Activated effector memory CD4-positive, alpha-beta T cell treated with Interleukin-2 at 50 U/mL for 16 hours (primary cell): Measurements from ENCODE around the gene MUSTN1.

Source experiments
- DNase-seq: peaks from one replicate; pipeline ENCODE4 v3.0.0-alpha.2; 2020

Gene MUSTN1

DNA sequence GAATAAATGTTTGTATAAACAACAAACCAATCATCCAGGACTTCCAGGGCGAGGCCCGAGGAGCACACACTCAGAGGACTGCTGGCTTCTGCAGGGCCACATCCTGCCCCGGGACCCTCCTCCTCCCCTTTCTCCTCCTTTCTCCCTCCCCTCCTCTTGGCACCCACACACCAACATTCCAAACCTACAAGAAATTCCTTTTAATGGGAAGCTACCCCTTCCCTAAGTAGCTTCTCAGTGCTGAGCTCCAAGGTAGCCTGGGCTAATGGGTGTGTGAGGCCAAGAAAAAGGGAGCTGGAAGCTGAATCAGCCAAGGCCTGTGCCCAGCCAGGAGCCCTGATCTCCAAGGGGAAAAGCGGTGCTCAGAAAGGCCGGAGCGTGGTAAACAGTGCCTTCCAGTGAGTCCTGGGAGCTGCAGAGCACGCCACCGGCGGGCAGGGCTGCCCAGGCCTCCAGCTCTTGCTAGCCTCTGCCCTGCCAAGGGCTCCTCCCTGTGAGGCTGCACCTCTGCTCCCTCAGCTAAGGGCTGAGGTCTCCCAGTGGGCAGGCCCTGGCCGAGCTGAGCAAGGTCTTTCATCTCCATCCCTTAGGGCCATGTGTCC lies 36.3 kb downstream of the MUSTN1 start:
- DNase-seq: no peak

DNA sequence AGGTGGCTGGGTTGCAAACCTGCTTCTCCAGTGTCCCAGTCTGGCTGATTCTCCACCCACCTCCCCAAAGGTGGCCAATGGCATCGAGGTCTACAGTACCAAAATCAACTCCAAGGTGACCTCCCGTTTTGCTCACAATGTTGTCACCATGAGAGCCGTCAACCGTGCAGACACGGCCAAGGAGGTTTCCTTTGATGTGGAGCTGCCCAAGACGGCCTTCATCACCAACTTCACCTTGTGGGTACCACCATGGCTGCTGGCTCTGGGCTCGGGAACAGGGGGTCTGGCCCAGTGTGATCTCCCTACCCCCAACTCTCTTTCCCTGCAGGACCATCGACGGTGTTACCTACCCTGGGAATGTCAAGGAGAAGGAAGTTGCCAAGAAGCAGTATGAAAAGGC lies 38.4 kb downstream of the MUSTN1 start:
- DNase-seq: no peak

DNA sequence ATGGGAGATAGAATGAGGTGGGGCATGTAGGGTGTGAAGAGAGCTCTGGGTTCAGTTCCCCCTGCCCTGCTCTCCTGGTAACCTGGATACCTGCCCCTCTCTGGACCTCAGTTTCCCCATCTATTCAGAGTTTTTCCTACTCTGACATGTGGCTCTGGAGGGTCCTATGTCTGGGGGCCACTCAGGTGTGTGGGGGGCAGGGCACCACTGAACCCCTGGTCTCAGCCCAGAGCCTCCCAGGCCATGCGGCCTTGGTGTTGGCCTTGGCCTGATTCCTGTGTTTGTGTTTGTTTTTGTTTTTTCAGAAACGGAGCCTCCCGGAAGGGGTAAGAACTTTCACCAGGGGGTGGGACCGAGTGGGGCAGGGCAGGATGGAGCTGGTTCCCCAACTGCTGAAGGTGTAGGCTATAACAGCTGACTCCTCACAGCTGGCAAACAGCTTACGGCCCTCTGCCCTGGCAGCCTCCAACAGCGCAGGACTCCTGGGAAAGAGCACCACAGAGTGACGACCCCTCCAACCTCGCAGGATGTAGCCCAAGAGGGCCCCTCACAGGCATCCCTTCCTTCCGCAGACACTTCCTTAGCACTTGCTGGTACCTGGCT lies 39.4 kb downstream of the MUSTN1 start:
- no peak for DNase-seq

DNA sequence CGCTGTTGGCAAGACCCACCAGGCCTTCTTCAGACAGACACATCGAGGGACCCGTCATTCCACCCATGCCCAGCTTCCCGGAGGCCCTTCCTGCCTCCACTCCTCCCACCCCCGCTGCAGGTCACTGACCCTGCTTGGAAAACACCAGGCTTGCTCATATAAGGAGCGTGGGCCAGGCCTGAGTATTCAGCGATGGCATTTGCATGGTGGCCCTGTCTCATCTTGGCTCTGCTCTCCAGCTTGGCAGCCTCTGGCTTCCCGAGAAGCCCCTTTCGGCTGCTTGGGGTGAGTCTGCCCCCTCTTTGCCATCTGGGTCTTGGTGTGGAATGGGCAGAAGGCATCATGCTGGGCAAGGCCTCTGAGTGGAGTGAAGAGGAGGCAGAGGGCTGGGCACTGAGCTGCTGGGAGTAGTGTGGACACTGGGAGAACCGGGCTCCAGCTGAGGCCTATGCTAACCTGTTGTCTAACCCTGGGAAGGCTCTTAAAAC lies 40.2 kb downstream of the MUSTN1 start, which contains the start of gene ITIH3:
Gene ITIH3, plus strand, starts transcription at position 185 of the 488 bp plus-strand sequence. Its CDS starts 8 bp downstream, at position 193.
- no peak for DNase-seq

DNA sequence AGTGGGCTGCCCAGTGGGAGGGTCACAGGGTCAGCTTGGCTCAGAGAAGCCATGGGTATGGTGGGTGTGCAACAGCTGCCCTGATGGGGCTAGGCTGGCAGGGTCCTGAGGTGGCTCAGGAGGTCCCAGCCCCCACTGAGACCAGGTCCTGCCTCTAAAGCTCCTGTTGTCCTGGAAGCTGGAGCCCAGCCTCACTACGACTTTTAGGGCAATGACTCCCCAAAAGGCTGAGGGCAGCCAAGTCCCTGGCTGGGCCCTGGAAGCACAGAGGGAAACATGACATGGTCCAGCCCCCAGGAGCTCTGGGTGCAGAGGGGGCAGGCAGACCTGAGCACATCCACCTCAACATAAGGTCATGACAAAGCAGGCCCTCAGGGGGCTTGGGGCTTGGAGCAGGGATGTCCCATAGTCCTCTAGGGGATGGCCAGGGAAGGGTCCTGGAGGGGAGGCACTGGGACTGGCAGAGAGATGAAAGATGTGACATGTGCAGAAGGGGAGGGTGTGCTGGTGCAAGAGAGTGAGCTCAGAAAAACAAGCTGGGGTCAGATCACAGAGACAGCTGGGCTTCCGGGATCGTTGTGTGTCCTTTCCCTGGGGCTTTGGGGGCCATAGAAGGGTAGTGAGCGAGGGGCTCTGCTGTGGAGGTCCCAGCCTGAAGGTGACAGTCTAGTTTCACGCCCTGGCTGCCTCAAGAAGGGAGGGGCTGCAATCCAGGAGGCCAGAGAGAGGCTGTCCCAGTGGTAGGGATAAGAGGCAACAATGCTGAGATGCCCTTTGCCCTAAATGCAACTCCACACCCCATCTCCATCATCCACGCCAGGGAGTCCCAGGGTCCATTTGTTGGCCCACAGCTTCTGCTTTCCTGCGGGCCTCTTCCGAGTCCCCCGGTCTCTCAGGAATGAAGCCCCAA lies 40.9 kb downstream of the MUSTN1 start:
- DNase-seq: no peak

DNA sequence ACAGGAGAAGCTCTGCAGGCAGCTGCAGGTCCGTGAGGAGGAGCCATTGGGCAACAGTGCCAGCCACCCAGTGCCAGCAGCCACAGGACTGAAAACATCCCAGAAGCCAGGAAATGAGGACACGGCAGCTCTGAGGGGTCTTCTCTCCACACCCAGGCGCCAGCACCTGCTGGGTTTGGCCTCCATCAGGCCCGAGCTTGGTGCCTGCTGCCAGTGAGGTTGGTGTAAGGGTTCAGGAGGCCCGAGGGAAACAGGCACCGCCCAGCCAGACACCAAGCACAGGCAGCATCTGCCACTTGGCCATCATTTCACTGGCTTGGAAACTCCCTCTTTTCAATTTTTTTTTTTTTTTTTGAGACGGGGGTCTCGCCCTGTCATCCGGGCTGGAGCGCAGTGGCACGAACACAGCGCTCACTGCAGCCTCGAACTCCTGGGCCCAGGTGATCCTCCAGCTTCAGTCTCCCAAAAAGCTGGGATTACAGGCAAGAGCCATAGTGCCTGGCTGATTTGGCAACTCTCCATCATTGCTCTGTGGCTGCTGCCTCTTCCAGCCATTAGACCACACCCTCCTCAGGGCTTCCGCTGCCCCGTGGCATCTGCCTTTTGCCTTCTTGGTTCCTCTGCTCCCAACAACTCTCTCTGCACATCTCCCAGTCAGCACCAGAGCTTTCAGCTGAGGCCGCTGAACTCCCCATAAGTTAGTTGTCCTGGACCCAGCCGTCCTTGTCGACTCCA lies 41.7 kb downstream of the MUSTN1 start:
- no peak for DNase-seq

DNA sequence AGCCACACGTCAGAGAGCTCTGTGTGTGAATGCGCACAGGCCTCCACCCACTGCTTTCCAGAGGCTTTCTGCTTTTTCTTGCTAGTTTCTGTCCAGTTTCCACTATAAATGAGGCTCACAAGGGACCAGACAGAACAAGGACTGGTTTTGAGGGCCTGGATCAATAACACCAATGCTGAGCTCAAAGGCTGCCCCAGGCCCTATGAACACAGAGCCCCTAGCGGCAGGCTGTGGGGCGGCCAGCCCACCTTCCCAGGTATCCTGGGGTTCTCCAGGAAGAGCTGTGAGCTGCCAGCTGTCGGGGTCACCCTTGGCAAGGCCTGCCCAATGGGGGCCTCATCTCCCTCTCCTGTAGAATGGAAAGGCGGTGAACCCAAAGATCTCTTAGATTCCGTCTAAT lies 42.4 kb downstream of the MUSTN1 start:
- no peak for DNase-seq

DNA sequence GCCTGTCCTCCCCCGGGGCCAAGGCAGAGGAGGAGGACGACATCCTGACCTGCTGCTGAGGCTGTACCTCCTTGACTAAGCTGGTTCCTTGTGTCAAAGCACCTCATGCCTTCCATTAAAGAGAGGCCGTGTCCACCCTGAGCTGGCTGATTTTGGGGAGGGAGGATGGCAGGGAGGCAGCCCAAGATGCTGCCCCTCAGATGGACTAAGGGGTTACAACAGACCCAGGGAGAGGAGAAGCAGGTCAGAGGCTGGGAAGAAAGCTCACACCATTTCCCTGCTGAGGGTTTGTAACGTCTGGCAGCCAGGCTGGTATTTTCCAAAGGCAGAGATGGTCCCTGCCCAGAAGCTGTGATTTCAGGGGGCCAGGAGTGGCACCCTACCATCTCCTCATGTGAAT lies 42.9 kb downstream of the MUSTN1 start:
- no peak for DNase-seq

DNA sequence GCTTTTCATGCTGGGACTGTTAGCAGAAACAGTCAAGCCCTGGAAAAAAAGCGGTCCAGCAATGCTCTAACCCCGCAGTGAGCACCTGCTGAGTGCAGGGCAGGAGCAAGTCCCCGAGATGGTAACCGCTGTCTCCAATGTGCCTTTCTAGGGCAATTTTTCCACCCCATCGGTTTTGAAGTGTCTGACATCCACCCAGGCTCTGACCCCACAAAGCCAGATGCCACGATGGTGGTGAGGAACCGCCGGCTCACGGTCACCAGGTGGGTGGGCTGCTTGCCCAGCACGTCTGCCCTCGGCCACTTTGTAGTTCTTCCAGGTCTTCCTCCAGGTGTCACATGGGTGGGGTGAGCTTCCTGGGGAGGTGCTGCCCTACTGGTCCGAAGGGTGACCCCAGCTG lies 43.5 kb downstream of the MUSTN1 start:
- DNase-seq: no peak

DNA sequence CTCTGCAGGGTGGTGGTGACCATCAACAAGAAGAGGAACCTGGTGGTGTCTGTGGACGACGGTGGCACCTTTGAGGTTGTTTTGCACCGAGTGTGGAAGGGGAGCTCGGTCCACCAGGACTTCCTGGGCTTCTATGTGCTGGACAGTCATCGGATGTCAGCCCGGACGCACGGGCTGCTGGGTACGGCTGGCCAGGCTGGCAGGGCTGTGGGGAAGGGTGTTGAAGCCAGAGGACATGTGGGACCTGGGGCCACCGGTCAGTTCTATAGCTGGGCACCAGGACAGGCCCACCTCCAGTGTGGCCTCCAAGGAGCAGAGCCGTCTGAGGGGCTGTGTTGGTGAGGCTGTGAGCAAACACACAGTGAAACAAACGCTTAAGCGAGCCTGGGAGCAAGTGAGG lies 44.1 kb downstream of the MUSTN1 start:
- DNase-seq: no peak

DNA sequence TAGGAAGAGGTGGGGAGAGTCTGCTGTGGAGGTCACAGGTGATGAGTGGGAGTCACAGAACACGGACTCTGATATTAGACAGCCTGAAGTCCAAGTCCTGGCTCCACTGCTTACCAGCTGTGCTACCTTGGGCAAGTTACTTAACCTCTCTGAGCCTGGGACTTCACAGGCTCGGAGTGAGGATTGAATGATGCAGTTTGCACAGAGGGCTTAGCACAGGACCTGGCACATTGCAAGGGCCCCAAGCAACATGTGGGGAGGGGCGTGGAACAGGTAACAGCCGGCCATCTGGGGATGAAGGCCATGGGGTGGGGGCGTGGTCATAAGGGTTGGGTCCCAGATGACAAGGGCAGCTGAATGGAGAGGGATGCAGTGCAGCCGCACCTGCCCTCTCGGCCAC lies 44.5 kb downstream of the MUSTN1 start:
- DNase-seq: no peak

DNA sequence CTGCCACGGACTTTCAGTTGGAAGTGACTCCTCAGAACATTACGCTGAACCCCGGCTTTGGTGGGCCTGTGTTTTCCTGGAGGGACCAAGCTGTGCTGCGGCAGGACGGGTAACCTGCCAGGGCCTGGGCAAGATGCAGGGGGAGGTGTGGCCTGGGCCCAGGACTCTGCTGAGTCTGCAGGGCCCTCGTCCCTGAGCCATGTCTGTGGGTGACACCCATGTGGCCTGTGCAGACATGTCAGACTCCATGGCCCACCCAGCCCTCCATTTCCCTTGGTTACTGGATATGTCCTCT lies 45.1 kb downstream of the MUSTN1 start:
- DNase-seq: no peak

DNA sequence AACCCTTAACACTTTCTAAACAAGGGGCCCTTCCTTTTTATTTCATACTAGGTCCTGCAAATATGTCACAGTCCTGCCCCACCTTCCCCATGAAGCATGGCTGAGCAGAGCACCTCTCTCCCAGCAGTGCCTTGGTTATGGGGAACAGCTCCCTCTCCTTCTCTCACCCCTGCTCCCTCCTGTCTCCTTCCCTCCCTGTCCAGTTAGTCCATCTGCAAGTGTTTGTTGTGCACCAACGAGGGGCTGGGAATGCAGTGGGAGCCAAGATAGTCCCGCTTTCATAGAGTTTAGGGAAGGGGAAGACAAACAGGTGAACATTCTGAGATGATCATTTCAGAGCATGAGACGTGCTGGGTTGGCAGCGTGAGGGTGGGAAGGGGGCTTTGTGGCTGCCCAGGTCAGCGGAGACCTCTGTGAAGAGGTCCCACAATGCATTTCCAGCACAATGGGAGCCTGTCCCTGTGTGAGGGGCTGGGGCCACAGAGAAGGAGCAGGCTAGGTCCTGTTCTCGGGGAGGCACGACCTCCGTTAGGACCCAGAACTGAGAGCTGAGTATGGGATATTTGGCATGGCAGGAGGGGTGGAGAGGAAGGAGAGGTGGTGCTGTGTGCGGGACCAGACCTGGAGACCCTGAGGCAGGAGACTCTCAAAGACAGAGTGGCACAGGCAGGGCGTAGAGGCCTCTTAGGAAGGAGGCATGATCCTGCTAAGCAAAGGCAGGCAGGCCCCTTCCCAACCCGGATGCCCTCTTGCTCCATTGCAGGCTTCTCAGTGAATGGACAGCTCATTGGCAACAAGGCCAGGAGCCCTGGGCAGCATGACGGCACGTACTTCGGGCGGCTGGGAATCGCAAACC lies 45.7 kb downstream of the MUSTN1 start:
- no peak for DNase-seq

DNA sequence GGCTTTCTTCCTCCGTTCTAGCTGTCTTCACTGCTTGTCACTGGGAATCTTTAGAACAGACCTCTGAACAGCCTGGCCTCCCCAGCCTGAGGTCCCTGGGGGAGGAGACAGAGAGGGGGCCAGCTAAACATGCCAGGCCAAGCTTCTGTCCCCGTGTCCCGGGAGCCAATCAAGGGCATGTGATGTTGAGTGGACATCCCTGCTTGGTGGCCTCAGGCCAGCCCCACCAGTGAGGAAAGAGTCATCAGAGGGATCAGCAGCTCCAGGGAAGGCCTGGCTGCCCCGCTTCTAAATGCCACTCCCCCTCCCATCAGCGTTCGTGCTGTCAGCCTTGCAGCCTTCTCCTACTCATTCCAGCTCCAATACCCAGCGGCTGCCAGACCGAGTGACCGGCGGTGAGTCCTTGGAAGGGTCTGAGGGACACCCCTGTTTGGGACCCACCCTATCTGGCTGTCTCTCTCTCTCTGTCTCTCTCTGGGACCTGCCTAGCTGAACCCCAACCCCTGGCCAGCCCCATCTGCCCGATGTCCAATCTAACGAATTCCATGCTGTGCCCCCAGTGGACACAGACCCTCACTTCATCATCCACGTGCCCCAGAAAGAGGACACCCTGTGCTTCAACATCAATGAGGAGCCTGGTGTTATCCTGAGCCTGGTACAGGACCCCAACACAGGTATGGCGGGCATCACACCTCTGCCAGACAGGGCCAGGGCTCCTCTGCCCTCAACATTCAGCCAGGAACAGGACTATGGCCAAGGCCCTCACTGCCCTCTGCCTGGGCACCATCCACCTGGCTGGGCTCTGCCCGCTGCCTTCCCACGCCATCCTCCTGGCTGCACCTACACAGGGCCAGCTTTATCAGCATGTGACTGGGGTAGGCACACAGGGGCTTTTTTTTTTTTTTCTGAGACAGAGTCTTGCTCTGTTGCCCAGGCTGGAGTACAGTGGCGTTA lies 46.9 kb downstream of the MUSTN1 start:
- DNase-seq: no peak

DNA sequence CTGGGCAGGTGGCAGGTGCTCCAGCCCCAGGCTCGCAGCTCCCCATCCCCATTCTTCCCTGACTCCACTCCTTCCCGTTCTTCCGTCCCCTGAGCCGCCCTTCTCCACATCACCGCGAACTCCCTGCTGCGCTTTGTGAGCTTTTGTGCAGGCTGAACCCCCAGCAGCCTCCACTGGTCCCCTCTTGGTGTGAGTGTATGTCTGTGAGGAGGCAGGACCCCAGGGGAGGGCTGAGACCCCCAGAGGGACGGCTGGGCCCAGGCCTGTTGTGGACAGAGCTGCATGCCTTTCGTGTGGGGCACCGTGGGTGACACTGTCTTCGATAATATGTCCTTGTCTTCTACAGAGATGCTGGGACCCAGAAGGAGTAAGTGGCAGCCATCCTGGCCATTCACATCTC lies 47.6 kb downstream of the MUSTN1 start:
- no peak for DNase-seq

DNA sequence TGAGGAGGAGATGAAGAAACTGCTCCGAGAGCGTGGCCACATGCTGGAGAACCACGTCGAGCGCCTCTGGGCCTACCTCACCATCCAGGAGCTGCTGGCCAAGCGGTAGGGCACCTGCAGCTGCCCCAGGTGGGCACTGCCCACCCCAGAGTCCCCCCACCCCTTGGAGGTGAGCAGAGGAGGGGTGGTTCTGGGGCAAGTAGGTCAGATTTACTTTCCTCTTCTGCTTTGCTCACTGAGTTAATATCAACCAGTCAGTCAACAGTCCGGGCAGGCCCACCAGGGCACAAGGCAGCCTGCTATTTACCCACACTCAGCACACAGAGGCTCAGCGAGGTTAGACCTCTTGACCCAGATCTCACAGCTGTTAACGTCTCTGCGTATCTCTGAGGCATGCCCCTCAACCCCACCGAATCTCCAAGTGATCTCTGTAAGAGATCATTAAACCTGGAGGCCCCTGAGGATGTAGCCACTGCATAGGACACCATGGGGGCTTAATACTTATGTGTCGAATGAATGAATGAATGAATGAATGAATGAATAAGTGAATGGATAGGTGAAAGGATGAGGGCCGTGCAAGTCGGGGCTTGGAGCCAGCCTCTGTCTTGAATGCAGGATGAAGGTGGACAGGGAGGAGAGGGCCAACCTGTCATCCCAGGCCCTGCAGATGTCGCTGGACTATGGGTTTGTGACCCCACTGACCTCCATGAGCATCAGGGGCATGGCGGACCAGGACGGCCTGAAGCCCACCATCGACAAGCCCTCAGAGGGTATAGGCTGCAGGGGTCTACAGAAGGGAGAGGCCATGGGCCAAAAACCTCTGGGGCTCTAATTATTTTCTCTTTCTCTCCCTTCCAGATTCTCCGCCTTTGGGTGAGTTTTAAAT lies 48.2 kb downstream of the MUSTN1 start:
- no peak for DNase-seq

DNA sequence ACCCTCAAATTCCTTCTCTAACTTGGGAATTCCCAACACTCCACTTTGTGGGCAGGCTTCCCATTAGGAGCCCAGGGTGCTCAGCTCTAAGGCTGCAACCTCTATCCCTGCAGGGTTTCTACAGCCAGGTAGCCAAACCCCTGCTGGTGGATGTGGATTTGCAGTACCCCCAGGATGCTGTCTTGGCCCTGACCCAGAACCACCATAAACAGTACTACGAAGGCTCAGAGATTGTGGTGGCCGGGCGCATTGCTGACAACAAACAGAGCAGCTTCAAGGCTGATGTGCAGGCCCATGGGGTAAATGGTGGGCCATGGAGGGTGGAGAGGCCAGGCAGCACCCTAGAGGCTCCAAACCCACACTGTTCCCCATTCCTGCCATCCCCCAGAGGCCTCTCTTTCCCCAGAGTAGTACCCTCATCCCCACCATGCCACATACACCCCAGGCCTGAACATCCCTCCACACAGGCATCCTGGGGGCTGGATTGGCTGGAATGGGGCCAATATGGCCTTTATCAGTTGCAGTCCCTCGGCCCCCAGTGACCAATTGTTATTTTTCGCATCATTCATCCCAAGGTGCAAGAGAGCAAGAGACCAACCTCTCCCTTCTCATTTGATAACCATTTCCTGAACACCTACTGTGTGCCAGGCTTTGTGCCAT lies 49.8 kb downstream of the MUSTN1 start:
- no peak for DNase-seq

DNA sequence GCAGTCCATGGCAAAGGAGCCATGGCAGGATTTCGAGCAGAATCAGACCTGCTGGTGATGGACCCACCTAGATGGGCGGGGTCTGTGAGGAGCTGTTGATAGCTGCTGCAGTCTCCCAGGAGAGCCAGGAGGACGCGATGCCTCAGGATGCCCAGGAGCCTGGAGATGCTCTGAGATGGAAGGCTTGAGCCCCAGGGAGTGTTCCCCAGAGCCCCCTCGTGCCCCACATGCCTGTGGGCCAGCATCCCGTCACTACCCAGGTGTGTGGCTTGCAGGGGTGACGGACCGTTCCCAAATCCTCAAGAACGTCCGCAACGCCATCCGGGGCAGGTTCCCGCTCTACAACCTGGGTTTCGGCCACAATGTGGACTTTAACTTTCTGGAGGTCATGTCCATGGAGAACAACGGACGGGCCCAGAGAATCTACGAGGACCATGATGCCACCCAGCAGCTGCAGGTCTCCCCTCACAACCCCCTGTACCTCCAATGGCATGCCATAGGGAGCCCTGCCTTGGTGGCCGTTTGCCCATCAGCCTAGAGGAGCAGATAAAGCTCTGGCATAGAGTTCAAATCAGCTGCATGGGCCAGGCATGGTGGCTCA lies 50.7 kb downstream of the MUSTN1 start:
- no peak for DNase-seq

DNA sequence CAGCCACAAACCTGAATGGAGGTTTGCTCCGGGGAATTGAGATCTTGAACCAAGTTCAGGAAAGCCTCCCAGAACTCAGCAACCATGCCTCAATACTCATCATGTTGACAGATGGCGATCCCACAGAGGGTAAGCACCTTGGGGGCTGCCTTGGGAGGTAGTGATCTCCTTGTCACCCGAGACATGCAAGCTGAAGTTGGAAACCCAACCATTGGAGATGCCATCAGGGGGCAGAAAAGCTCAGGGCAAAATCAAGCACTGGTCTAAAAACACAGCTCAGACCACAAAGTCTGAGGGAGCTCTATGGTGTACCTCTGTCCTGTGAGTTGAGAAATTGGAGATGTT lies 51.6 kb downstream of the MUSTN1 start:
- no peak for DNase-seq
